HEK293T (cell line): ENCODE measurements around the gene HHLA2.

Source experiments
- CTCF ChIA-PET: fragments of 350-600 bp; formaldehyde crosslinking; extraction: SDS; loops from one replicate; lab custom pipeline; 2021; ENCODE audit warnings: antibody characterized with exemption, inconsistent platforms; lab: Yijun Ruan, JAX
- POLR2A ChIA-PET: fragments of 350-600 bp; formaldehyde crosslinking; extraction: SDS; loops from one replicate; lab custom pipeline; 2020; ENCODE audit warnings: antibody characterized with exemption, inconsistent platforms; lab: Yijun Ruan, JAX
- DNase-seq: peaks from one replicate; pipeline ENCODE4 v3.0.0; 2012; ENCODE audit warnings: mixed read lengths; ENCODE audit errors: extremely low spot score
- ARNT ChIP-seq: fragments of 450-650 bp; IDR thresholded peaks from 2 replicates; pipeline ENCODE4 v1.6.1; 2017; ENCODE audit warnings: mild to moderate bottlenecking
- BHLHE40 ChIP-seq: fragments of 450-650 bp; IDR thresholded peaks from 2 replicates; pipeline ENCODE4 v1.6.1; 2016; ENCODE audit warnings: mild to moderate bottlenecking, moderate library complexity, borderline replicate concordance
- CTBP1 ChIP-seq: fragments of 450-650 bp; IDR thresholded peaks from 2 replicates; pipeline ENCODE4 v1.6.1; 2016; ENCODE audit warnings: borderline replicate concordance
- ELF4 ChIP-seq: fragments of 450-650 bp; IDR thresholded peaks from 2 replicates; pipeline ENCODE4 v1.6.1; 2017; ENCODE audit warnings: antibody characterized with exemption
- FOXA1 ChIP-seq: fragments of 450-650 bp; IDR thresholded peaks from 2 replicates; pipeline ENCODE4 v1.6.1; 2016; ENCODE audit warnings: mild to moderate bottlenecking
- FOXK2 ChIP-seq: fragments of 450-650 bp; IDR thresholded peaks from 2 replicates; pipeline ENCODE4 v1.6.1; 2016; ENCODE audit warnings: mild to moderate bottlenecking
- FOXM1 ChIP-seq: fragments of 450-650 bp; IDR thresholded peaks from 2 replicates; pipeline ENCODE4 v1.6.1; 2017; ENCODE audit warnings: mild to moderate bottlenecking, borderline replicate concordance
- HDGF ChIP-seq: fragments of 450-650 bp; IDR thresholded peaks from 2 replicates; pipeline ENCODE4 v1.6.1; 2017; ENCODE audit warnings: antibody characterized with exemption, borderline replicate concordance
- L3MBTL2 ChIP-seq: fragments of 450-650 bp; conservative IDR thresholded peaks from 2 replicates; pipeline ENCODE4 v1.6.1; 2016; ENCODE audit warnings: mild to moderate bottlenecking
- LEF1 ChIP-seq: fragments of 450-650 bp; IDR thresholded peaks from 2 replicates; pipeline ENCODE4 v1.6.1; 2017; ENCODE audit warnings: mild to moderate bottlenecking, borderline replicate concordance
- NFRKB ChIP-seq: fragments of 450-650 bp; IDR thresholded peaks from 2 replicates; pipeline ENCODE4 v1.6.1; 2016; ENCODE audit warnings: mild to moderate bottlenecking, moderate library complexity
- PKNOX1 ChIP-seq: fragments of 450-650 bp; IDR thresholded peaks from 2 replicates; pipeline ENCODE4 v1.6.1; 2016
- SP1 ChIP-seq: fragments of 450-650 bp; IDR thresholded peaks from 2 replicates; pipeline ENCODE4 v1.6.1; 2017
- SUZ12 ChIP-seq: fragments of 450-650 bp; IDR thresholded peaks from 2 replicates; pipeline ENCODE4 v1.6.1; 2016; ENCODE audit warnings: mild to moderate bottlenecking
- TARDBP ChIP-seq: fragments of 450-650 bp; IDR thresholded peaks from 2 replicates; pipeline ENCODE4 v1.6.1; 2016
- ZNF384 ChIP-seq: fragments of 450-650 bp; IDR thresholded peaks from 2 replicates; pipeline ENCODE4 v1.6.1; 2016

Gene HHLA2

GRCh38 chr3:108394563-108394962 is 98.2 kb downstream of the HHLA2 start:
- POLR2A ChIA-PET = no interaction called here
- TF ChIP-seq ELF4 (no peak), NFRKB (no peak), FOXM1 (no peak), SP1 (no peak), LEF1 (no peak), L3MBTL2 (no peak)
- CTCF ChIA-PET = interaction anchor here (0.6 kb wide), 1 partner anchor 1154 kb away, joined by 3 read pairs; no protein-coding TSS in a partner anchor
- DNase-seq = no peak

GRCh38 chr3:108396336-108396735 is 100.0 kb downstream of the HHLA2 start:
- ChIA-PET CTCF (no interaction called here), POLR2A (no interaction called here)
- TF ChIP-seq FOXK2 (no peak), LEF1 (no peak), FOXM1 (no peak), SP1 (no peak), NFRKB (no peak), TARDBP (no peak), HDGF (no peak), PKNOX1 (no peak), FOXA1 (no peak), ZNF384 (no peak), BHLHE40 (no peak), CTBP1 (no peak), L3MBTL2 (no peak), SUZ12 (no peak), ELF4 (no peak), ARNT (no peak)
- DNase-seq = no peak

GRCh38 chr3:108398510-108398909 is 102.2 kb downstream of the HHLA2 start:
- POLR2A ChIA-PET = no interaction called here
- DNase-seq = no peak
- CTCF ChIA-PET = no interaction called here
- no peak for TF ChIP-seq CTBP1
- no peak for TF ChIP-seq ZNF384
- TF ChIP-seq LEF1 = no peak
- no peak for TF ChIP-seq FOXA1
- no peak for TF ChIP-seq BHLHE40
- TF ChIP-seq NFRKB = no peak

GRCh38 chr3:108401836-108402235 is 105.5 kb downstream of the HHLA2 start:
- ChIA-PET CTCF (no interaction called here), POLR2A (no interaction called here)
- TF ChIP-seq CTBP1 = no peak
- TF ChIP-seq HDGF = no peak
- TF ChIP-seq PKNOX1 = no peak
- no peak for TF ChIP-seq SUZ12
- TF ChIP-seq NFRKB = no peak
- TF ChIP-seq SP1 = no peak
- TF ChIP-seq FOXM1 = no peak
- TF ChIP-seq ARNT = no peak
- no peak for TF ChIP-seq ZNF384
- no peak for TF ChIP-seq TARDBP
- TF ChIP-seq LEF1 = no peak
- no peak for TF ChIP-seq FOXK2
- TF ChIP-seq ELF4 = no peak
- DNase-seq = no peak

- POLR2A ChIA-PET = no interaction called here
Measured at GRCh38 chr3:108403198-108403597, 106.8 kb downstream of the HHLA2 start.

GRCh38 chr3:108403686-108404345 is 107.5 kb downstream of the HHLA2 start:
- no peak for DNase-seq
- TF ChIP-seq FOXK2 (no peak), FOXA1 (no peak), TARDBP (no peak), SP1 (no peak), SUZ12 (no peak), FOXM1 (no peak), CTBP1 (no peak), BHLHE40 (no peak), LEF1 (no peak), PKNOX1 (no peak), HDGF (no peak), NFRKB (no peak), ZNF384 (no peak), L3MBTL2 (no peak), ELF4 (no peak), ARNT (no peak)
- ChIA-PET CTCF (interaction anchor here (1.6 kb wide), 1 partner anchor 10 kb away, joined by 3 read pairs; no protein-coding TSS in a partner anchor), POLR2A (no interaction called here)

More at GRCh38 chr3:108403198-108403597, 106.8 kb downstream of the HHLA2 start:
- TF ChIP-seq CTBP1 (no peak), NFRKB (no peak), FOXM1 (no peak), ZNF384 (no peak), ELF4 (no peak), L3MBTL2 (no peak), ARNT (no peak)
- DNase-seq = no peak
- CTCF ChIA-PET = no interaction called here
